ENCODE measurements around the gene RANBP10. TPM values are rescaled to one million over a fixed set of nuclear protein-coding genes. Genes with fewer than 3 reads are reported as not detected.

Gene RANBP10
- total and polyA plus RNA-seq, 2 of the 8 experiments (the other 6 are each of a cell fraction or from before 2014, with no cell fraction given): 14.2 to 16.8 TPM

DNA sequence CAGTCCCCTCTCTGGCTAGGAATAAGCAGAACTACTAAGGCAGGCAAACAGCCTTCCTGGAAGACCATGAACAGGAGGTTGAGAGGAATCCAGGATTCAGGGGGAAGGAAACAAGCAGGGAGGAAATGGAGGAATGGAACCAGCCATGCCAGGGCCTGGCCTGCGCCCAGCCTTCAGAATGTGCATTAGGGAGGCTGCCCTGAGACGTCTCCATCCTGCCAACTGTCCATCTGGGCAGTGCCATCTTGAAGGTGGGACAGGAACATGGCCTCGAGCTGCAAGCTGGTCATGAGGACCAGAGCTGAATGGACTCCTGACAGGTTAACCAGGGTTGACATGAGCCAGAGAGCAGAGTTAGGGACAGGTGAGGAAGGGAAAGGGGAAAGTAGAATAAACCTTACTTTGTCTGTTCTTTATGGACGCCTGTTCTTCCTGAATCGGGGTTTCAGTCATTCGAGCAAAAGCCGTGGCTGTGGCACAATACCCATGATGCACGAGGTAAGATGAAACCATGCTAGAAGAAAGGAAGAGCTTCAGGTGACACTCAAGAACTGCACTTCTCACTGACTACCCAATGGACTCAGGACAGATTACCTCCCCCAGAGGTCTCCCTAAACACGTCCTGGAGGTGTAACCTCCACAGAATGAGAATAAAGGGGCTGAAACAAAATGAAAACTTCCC is 75.1 kb downstream of the RANBP10 start:
- ChIA-PET CTCF (ENCODE audit: partially characterized antibody) (interaction anchor here (1.2 to 1.6 kb wide), 4 partner anchors 11 to 198 kb away, joined by 3 to 5 read pairs (median 4); no protein-coding TSS in a partner anchor), POLR2A (ENCODE audit: partially characterized antibody) (interaction anchor here (1.2 kb wide), 1 partner anchor 9 kb away, joined by 5 read pairs; no protein-coding TSS in a partner anchor)
- H4K20me1 ChIP-seq (replicated peaks in 1 of 2; ENCODE audit: control insufficient read depth in 1 of 2, insufficient read depth in 2 of 2, low read length in 2 of 2): peaks cover 2 to 4% of the 10 kb centered on the region in 2 experiments
- H2BK5ac ChIP-seq (ENCODE audit: low read depth, low read length): no peak overlapping the region; the same call in 1 of the 2 replicates
- H2BK120ac ChIP-seq (replicated peaks; ENCODE audit: low read depth, low read length): no peak overlapping the region
- H3K4me3 ChIP-seq (ENCODE audit: extremely low read depth in 1 of 4, insufficient read depth in 2 of 4, low read depth in 3 of 4, low read length in 4 of 4): no peak overlapping the region
- H2AFZ ChIP-seq (ENCODE audit: low read length): no peak overlapping the region
- H2AK5ac ChIP-seq (ENCODE audit: low read depth, low read length): no peak overlapping the region
- no peak overlapping the region for H2BK20ac ChIP-seq (ENCODE audit: low read length)
- H3K4me2 ChIP-seq (ENCODE audit: insufficient read depth in 1 of 2, low read depth in 2 of 2, low read length in 2 of 2): no peak overlapping the region
- no peak overlapping the region for H3K23ac ChIP-seq (ENCODE audit: insufficient read length)
- H2BK15ac ChIP-seq (ENCODE audit: low read length): no peak overlapping the region
- no peaks in the 10 kb centered on the region for H3K27me3 ChIP-seq (replicated peaks in 1 of 4; ENCODE audit: control insufficient read depth in 3 of 4, extremely low read depth in 1 of 4, insufficient read depth in 3 of 4, low read length in 3 of 4)
- H4K91ac ChIP-seq (replicated peaks; ENCODE audit: insufficient read length, low read length): no peak overlapping the region
- no peak for FAIRE-seq
- H2BK12ac ChIP-seq (ENCODE audit: low read depth, low read length): no peak overlapping the region
- no peak overlapping the region for H3K14ac ChIP-seq (ENCODE audit: insufficient read length)
- H3K18ac ChIP-seq (ENCODE audit: extremely low read depth, low read length): no peak overlapping the region
- WGBS, 2 experiments (ENCODE audit: extremely low coverage in 1 of 2, insufficient coverage in 1 of 2, insufficient read length in 1 of 2, insufficient replicate concordance in 2 of 2, low coverage in 1 of 2, low lambda C conversion rate in 2 of 2, missing lambda C conversion rate in 1 of 2): 87% methylated on average over 9 of the region's 9 CpGs; no CpG with 5 or more reads in 1 of the 2 experiments
- no peak overlapping the region for H3K27ac ChIP-seq (ENCODE audit: low read depth, low read length)
- peaks cover 3 to 19% (median 9%) of the 10 kb centered on the region in 4 experiments; a peak in 5 of 8 replicates for H3K36me3 ChIP-seq (ENCODE audit: control insufficient read depth in 2 of 4, insufficient read depth in 4 of 4, low read length in 3 of 4)
- no peak for DNase-seq (ENCODE audit: low read depth in 1 of 2, low spot score in 2 of 2)
- H3K4ac ChIP-seq (replicated peaks; ENCODE audit: insufficient read length, low read depth, low read length): no peak overlapping the region
- H3K56ac ChIP-seq (replicated peaks; ENCODE audit: insufficient read length, low read depth, low read length): no peak overlapping the region
- H3K79me2 ChIP-seq (ENCODE audit: control insufficient read depth in 1 of 2, insufficient read depth in 2 of 2, low read length in 2 of 2): no peaks in the 10 kb centered on the region
- no peaks in the 10 kb centered on the region for H3K23me2 ChIP-seq (ENCODE audit: low read depth, low read length)
- no peak overlapping the region for H3K9ac ChIP-seq (replicated peaks in 1 of 4; ENCODE audit: extremely low read depth in 1 of 4, low read depth in 3 of 4, low read length in 3 of 4)
- no peaks in the 10 kb centered on the region for H3K4me1 ChIP-seq (replicated peaks in 1 of 4; ENCODE audit: control insufficient read depth in 3 of 4, insufficient read depth in 4 of 4, low read length in 3 of 4)
- H3K79me1 ChIP-seq (ENCODE audit: low read depth, low read length): no peaks in the 10 kb centered on the region
- no peak overlapping the region for H4K8ac ChIP-seq (ENCODE audit: extremely low read depth, insufficient read depth, low read length)
- H4K5ac ChIP-seq (ENCODE audit: insufficient read length, low read depth, low read length): no peak overlapping the region
- H3K9me3 ChIP-seq (ENCODE audit: insufficient read depth in 2 of 2, low read depth in 1 of 2, low read length in 1 of 2): no peaks in the 10 kb centered on the region
- no peak for TF ChIP-seq SRF (IDR thresholded peaks at IDR 0.05; ENCODE audit: low read depth, low read length)
- no peak for TF ChIP-seq CTBP2 (IDR thresholded peaks at IDR 0.05; ENCODE audit: borderline replicate concordance, insufficient read depth, insufficient read length, low read length)
- no peak for TF ChIP-seq KDM4A (IDR thresholded peaks at IDR 0.05; ENCODE audit: low read depth, low read length, severe bottlenecking)
- TF ChIP-seq JUND (IDR thresholded peaks at IDR 0.05; ENCODE audit: low read length): no peak
- TF ChIP-seq TBP (IDR thresholded peaks at IDR 0.05; ENCODE audit: low read depth, low read length): no peak
- TF ChIP-seq RFX5 (IDR thresholded peaks at IDR 0.05; ENCODE audit: borderline replicate concordance, low read depth, low read length): no peak
- TF ChIP-seq FOSL1 (IDR thresholded peaks at IDR 0.05; ENCODE audit: insufficient read depth, low read depth, low read length): no peak
- no peak for TF ChIP-seq SUZ12 (IDR thresholded peaks at IDR 0.05; ENCODE audit: low read length)
- TF ChIP-seq NRF1 (IDR thresholded peaks at IDR 0.05; ENCODE audit: low read depth, low read length): no peak
- TF ChIP-seq NANOG (IDR thresholded peaks at IDR 0.05; ENCODE audit: insufficient read depth, low read depth, low read length, poor library complexity, severe bottlenecking): no peak
- no peak for TF ChIP-seq KDM5A (IDR thresholded peaks at IDR 0.05; ENCODE audit: low read length)
- TF ChIP-seq ZNF274 (IDR thresholded peaks at IDR 0.05; ENCODE audit: borderline replicate concordance, extremely low read depth, low read length): no peak
